ENCODE data around the gene GNG12. TPM values are rescaled to one million over a fixed set of nuclear protein-coding genes. Genes with fewer than 3 reads are reported as not detected.

GNG12 gene
- total RNA-seq, 4 donors from 2014 or later: 69.1 to 161 (median 97.7) TPM

DNA sequence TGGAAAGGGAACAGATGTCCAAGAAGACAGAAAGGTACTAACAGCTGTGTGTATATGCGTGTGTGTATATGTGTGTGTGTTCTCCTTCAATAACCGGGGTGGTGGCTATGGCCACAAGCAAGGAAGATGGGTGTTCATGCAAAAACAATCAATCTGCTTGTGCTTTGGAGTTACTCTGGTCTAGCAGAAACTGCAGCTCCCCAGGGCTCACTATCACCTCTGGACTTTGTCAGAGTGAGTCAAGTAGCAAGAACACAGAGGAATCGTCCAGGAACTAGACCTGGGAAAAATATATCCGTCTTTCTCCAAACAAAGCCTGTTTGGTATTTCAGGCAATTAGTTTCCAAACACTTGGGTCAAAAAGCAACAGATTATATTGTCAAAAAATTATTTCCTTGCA is 68.6 kb downstream of the GNG12 start:
- TF ChIP-seq, protein P1, sequence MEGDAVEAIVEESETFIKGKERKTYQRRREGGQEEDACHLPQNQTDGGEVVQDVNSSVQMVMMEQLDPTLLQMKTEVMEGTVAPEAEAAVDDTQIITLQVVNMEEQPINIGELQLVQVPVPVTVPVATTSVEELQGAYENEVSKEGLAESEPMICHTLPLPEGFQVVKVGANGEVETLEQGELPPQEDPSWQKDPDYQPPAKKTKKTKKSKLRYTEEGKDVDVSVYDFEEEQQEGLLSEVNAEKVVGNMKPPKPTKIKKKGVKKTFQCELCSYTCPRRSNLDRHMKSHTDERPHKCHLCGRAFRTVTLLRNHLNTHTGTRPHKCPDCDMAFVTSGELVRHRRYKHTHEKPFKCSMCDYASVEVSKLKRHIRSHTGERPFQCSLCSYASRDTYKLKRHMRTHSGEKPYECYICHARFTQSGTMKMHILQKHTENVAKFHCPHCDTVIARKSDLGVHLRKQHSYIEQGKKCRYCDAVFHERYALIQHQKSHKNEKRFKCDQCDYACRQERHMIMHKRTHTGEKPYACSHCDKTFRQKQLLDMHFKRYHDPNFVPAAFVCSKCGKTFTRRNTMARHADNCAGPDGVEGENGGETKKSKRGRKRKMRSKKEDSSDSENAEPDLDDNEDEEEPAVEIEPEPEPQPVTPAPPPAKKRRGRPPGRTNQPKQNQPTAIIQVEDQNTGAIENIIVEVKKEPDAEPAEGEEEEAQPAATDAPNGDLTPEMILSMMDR (IDR thresholded peaks at IDR 0.05; ENCODE audit: low read depth): no peak

DNA sequence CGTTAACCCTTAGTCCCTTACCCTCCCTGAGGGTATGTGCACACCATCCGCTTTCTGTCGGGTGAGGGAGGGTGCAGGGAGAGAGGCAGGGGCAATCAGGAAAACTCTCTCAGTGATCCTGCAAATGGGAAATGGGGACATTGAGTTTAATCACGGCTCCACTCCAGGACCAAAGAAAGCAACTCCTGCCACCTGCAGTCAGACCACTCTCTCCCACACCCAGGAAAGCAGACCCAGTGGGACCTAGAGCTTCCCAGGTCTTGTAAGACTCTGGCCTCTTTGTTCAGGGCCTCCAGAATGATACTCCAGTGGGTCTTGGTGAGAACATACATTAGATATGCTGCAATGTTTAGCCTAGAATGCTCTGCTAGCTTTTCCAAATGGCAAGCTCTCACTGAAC is 71.5 kb downstream of the GNG12 start:
- TF ChIP-seq, protein P1 (IDR thresholded peaks at IDR 0.05; ENCODE audit: low read depth): no peak

DNA sequence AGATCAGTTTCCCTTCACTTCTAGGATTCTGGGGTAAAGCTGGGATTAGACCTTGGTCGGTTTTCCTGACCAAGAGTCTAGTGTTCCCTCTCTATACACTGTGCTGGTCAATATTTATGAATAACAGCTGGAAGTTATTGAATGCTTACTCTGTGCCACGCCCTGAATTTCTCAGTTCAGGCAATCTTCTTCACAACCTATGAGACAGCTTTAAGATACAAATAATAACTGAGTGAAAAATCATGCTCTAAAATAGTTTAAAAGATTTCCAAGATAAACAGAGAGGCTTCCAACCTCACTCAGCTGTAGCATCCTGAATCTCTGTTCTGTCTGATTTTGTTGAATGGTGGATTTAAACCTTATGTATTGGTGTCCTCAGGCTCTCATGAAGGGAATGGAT is 72.2 kb downstream of the GNG12 start:
- TF ChIP-seq, protein P1 (IDR thresholded peaks at IDR 0.05; ENCODE audit: low read depth): no peak

DNA sequence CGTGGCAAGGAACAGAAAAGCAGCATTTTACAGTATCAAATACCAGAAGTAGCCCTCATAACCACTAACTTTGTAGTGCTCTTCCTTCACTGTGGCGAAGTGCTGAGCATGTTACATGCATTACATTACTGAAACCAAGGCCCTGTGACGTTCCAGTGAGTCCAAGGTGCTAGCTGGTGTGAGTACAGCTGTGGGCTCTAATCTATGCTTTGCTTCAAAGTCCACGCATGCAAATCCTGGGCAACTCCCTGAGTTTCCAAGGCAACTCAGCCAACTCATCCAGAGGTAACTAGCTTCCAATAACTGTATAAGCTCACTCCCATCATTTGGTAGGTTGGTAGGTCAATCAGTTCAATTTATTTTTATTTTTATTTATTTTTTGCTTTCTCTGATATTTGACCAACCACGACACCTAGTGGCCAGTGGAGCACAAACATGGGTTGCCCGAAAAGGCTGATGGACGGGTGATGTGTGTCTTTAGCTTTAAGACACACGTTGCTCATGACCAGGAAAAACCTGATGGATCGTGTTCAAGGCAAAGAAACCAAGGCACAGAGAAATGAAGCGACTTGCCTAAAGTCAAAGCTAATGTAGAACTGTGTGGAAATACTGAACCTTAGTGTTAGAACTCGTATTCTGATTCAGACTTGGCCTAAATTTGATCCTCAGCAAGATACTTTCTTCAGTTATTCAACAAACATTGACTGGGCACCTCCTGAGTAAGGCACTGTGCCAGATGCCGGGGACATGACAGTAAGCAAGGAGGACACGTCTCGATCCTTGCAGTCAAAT is 73.0 kb downstream of the GNG12 start:
- TF ChIP-seq, protein P1 (IDR thresholded peaks at IDR 0.05; ENCODE audit: low read depth): no peak

DNA sequence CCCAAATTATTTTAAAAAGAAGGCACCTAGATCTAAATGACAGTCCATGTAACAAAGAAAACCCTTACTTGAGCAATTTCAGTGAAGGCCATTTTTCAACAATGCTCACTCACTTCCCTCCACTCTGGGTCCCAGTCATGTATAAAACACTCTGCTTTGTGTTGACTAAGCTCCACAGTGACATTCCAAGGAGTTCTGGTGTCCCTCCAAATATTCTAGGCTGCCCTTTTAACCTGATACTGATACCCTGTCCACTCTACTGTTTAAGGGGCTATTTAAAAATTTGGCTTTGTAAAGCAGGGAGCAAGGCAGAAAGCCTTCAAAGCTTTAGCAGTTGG is 73.6 kb downstream of the GNG12 start:
- TF ChIP-seq, protein P1 (IDR thresholded peaks at IDR 0.05; ENCODE audit: low read depth): no peak

DNA sequence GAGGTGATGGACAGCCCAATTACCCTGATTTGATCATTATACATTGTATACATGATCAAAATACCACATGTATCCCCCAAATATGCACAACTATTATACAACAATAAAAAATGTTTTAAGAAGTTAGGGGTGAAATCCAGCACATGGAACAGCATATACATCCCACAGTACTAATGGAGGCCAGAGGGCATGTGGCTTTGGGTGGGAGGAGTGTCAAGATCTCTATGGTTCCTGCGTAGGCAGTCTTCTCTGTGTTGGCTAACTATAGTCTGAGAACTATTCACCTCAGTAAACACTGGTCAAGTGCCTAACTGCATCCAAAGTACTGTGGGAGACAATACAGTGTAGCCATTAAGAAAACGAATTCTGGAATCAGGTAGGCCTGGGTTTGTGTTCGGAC is 74.2 kb downstream of the GNG12 start:
- TF ChIP-seq, protein P1 (IDR thresholded peaks at IDR 0.05; ENCODE audit: low read depth): no peak

DNA sequence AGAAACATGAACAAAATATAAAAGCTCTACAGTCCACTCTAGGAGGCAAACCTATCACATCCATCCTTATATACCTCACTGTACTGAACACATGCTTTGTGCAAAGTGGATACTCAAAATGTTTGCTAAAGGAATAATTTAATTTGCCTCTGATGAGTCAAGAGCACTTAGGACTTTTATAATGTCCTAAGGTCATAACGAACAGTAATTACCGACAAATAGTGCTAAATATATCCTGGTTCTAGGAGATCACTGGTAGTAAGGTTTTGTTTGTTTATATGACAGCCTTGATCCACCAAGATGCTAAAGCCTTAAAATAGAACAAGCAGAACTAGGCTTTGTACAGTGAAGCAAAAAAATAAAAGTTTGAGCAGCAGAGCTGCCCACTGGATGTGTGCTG is 77.6 kb downstream of the GNG12 start:
- TF ChIP-seq, protein P1 (IDR thresholded peaks at IDR 0.05; ENCODE audit: low read depth): no peak

Measured in subcutaneous adipose tissue (tissue), 4 donors.